Measurements from ENCODE around the gene SHROOM2. TPM values are rescaled to one million over a fixed set of nuclear protein-coding genes. Genes with fewer than 3 reads are reported as not detected.
"Not testable (repeated sequence)": the region's sequence is repeated elsewhere in the genome, so short reads cannot be mapped to it uniquely, and the experiment has no call there.

SHROOM2 gene
- total and polyA plus RNA-seq, 8 donors, result 1.3 to 11.3 (median 3.9) TPM

DNA sequence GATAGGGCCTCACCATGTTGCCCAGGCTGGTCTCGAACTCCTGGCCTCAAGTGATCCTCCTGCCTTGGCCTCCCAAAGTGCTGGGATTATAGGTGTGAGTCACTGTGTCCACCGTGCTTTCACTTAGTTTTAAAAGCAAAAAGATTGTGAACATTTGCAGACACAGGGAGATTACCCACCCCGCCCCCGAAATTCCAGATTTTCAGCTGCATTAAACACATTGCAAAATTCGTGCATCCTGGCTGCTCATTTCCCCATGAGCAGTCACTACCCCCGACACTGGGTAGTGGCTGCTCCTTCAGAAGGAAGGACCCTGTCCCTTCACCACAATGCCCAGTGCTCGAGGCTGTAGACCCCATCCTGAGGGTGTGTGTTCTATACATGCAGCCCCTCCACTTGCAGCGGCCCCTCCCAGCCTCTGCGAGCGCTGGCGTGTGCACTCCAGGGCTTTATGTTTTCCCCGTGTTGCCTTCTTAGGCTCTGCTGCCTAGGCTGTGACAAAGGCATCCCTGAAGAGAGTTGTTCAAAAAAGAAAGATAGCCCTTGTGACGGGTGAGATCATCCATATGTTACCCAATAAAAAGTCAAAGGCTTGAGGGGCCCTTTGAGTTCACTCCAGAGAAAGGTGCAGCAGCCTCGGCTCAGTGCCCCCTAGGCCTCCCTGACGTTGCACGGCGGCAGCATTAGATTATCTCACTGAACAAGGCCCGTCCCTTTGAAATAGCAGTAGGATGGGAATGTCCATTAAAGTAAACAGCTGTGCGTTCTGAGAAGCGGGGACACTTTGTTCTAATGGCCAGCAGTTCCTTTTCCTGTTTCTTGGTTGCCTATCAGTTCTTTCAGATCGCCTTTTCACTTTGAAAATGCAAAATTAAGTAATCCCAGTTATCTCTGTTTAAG lies 71.6 kb downstream of the SHROOM2 start:
- Histone ChIP-seq H3K27ac (no peak overlapping the region), H3K36me3 (no peaks in the 10 kb centered on the region), H3K4me3 (no peak overlapping the region), H3K4me1 (no peaks in the 10 kb centered on the region), H3K27me3 (no peaks in the 10 kb centered on the region), H3K9me3 (peaks cover 0 to 5% (median 0%) of the 10 kb centered on the region in 4 donors)
- WGBS, 5 donors, result 77 to 87% (median 85%) methylated on average over 20 to 21 of the region's 21 CpGs
- TF ChIP-seq POLR2A (IDR thresholded peaks at IDR 0.05) (no peak), EP300 (IDR thresholded peaks at IDR 0.05) (no peak)
- DNase-seq, result no peak
- intact Hi-C loops (cut with DNase I; ENCODE audit: low total_unique reads), result no loop called here

- H3K27ac ChIP-seq; H3K36me3 ChIP-seq; H3K4me1 ChIP-seq; DNase-seq; H3K27me3 ChIP-seq; intact Hi-C loops (cut with DNase I; ENCODE audit: low total_unique reads); H3K9me3 ChIP-seq; H3K4me3 ChIP-seq: not testable (repeated sequence)
- 71 to 86% (median 81%) methylated on average over 7 to 11 of the region's 11 CpGs for WGBS, 5 donors
These were observed 72.5 kb downstream of the SHROOM2 start for GRCh38 chrX:9858684-9859083.

DNA sequence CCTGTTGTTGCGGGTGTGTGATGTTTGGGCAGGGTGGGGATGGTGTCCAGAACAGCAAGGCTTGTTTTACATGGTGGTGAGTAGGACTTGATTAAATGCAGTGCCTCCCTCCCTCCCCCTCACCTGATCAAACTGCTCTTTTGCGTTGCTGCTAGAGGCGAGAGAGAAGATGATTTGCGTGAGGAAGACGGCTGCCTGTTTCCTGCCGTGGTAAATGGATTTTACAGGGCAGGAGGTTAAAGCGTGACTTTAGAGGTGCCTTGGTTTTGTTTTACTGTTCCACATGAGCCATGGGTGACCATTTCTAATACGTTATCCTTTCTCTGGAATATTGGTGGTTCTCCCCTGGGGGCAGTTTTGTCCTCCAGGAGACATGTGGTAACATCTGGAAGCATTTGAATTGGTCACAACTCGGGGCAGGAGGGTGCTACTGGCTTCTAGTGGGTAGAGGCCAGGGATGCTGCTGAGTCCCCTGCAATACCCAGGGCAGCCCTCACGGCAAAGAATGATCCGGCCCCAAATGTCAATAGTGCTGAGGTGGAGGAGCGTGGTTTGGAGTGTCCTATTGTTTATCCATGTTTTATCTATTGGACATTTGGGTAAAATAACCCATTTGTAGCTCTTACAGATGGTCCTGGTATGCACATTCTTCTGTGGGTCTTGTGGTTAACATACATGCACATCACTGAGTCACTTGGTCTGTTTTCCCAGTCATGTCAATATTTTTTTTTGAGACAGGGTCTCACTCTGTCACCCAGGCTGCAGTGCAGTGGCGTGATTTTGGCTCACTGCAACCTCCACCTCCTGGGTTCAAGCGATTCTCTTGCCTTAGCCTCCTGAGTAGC lies 73.7 kb downstream of the SHROOM2 start:
- H3K27ac ChIP-seq, result no peak overlapping the region
- no peaks in the 10 kb centered on the region for H3K4me1 ChIP-seq
- DNase-seq, result no peak
- H3K27me3 ChIP-seq, result no peaks in the 10 kb centered on the region
- TF ChIP-seq POLR2A (IDR thresholded peaks at IDR 0.05), result no peak
- TF ChIP-seq POLR2AphosphoS5 (IDR thresholded peaks at IDR 0.05), result no peak
- TF ChIP-seq EP300 (IDR thresholded peaks at IDR 0.05), result no peak
- TF ChIP-seq CTCF (IDR thresholded peaks at IDR 0.05), result no peak
- intact Hi-C loops (cut with DNase I; ENCODE audit: low total_unique reads), result no loop called here
- H3K36me3 ChIP-seq, result no peaks in the 10 kb centered on the region
- no peak overlapping the region for H3K4me3 ChIP-seq
- peaks cover 0 to 7% (median 0%) of the 10 kb centered on the region in 4 donors for H3K9me3 ChIP-seq
- 68 to 82% (median 77%) methylated on average over 11 to 14 of the region's 14 CpGs for WGBS, 5 donors

DNA sequence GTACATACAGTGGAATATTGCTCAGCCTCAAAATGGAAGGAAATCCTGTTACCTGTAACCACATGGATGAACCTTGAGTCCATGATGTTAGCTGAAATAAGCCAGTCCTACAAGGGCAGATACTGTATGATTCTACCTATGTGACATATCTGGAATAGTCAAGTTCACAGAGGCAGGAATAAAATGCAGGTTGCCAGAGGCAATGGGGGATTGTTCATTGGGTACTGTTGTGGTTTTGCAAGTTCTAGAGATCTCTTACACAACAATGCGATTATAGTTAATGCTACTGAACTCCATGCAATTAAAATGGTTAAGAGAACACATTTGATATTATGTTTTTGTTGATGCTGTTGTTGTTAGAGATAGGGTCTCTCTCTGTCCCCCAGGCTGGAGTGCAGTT lies 74.6 kb downstream of the SHROOM2 start:
- Histone ChIP-seq H3K27me3 (no peaks in the 10 kb centered on the region), H3K27ac (no peak overlapping the region), H3K36me3 (no peaks in the 10 kb centered on the region), H3K9me3 (peaks cover 0 to 7% (median 0%) of the 10 kb centered on the region in 4 donors), H3K4me1 (no peaks in the 10 kb centered on the region), H3K4me3 (no peak overlapping the region)
- no peak for DNase-seq
- 90 to 97% (median 92%) methylated on average over 1 of the region's 1 CpG for WGBS, 5 donors
- no peak for TF ChIP-seq EP300 (IDR thresholded peaks at IDR 0.05)
- TF ChIP-seq CTCF (IDR thresholded peaks at IDR 0.05), result no peak
- TF ChIP-seq POLR2AphosphoS5 (IDR thresholded peaks at IDR 0.05), result no peak
- no peak for TF ChIP-seq POLR2A (IDR thresholded peaks at IDR 0.05)
- intact Hi-C loops (cut with DNase I; ENCODE audit: low total_unique reads), result no loop called here

DNA sequence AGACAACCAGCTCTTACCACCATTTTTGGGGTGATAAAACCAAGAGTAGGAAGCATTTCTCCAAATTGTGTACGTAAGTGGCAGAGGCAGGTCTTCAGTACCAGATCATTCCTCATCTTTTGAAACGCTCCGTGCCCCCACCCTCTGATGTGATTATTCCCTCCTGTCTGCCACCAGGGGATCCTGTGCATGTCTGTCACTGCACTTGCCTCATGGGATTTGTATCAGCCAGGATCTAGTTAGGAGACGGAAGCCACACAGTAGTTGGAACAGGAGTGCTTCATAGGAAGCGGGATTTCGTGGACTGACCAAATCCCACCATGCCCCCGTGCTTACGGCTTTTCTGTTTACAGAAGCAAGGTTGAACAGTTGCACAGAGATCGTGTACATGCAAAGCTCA lies 75.5 kb downstream of the SHROOM2 start:
- intact Hi-C loops (cut with DNase I; ENCODE audit: low total_unique reads), result no loop called here
- 76 to 79% (median 77%) methylated on average over 9 of the region's 9 CpGs for WGBS, 5 donors
- H3K27me3 ChIP-seq, result no peaks in the 10 kb centered on the region
- H3K36me3 ChIP-seq, result no peaks in the 10 kb centered on the region
- DNase-seq, result no peak
- peaks cover 0 to 7% (median 0%) of the 10 kb centered on the region in 4 donors for H3K9me3 ChIP-seq
- H3K4me3 ChIP-seq, result no peak overlapping the region
- TF ChIP-seq POLR2AphosphoS5 (IDR thresholded peaks at IDR 0.05), result no peak
- no peak for TF ChIP-seq POLR2A (IDR thresholded peaks at IDR 0.05)
- H3K4me1 ChIP-seq, result no peaks in the 10 kb centered on the region
- no peak overlapping the region for H3K27ac ChIP-seq
